ENCODE data around the gene NEBL.

NEBL gene

GRCh38 chr10:20822825-20823224, 74.3 kb downstream of the NEBL start:
- POLR2A ChIA-PET = no interaction called here
- TF ChIP-seq ZNF292 (tag by site-specific recombination; IDR thresholded peaks at IDR 0.05; ENCODE audit: borderline replicate concordance, low read depth) = no peak
- no peak for TF ChIP-seq ZNF19 (tag by site-specific recombination; IDR thresholded peaks at IDR 0.05; ENCODE audit: low read depth)
- no peak for TF ChIP-seq ZNF585B (tag by site-specific recombination; IDR thresholded peaks at IDR 0.05)
- no peak for TF ChIP-seq ZNF449 (tag by site-specific recombination; IDR thresholded peaks at IDR 0.05)
- no peak for TF ChIP-seq ZBTB10 (tag by site-specific recombination; IDR thresholded peaks at IDR 0.05)
- no peak for TF ChIP-seq ZNF211 (tag by site-specific recombination; IDR thresholded peaks at IDR 0.05; ENCODE audit: low read depth)
- no peak for TF ChIP-seq ZNF138 (tag by site-specific recombination; IDR thresholded peaks at IDR 0.05; ENCODE audit: borderline replicate concordance)
- no peak for TF ChIP-seq SCRT1 (tag by site-specific recombination; IDR thresholded peaks at IDR 0.05; ENCODE audit: borderline replicate concordance)
- no peak for TF ChIP-seq ZNF114 (tag by site-specific recombination; IDR thresholded peaks at IDR 0.05)
- TF ChIP-seq ZBTB26 (tag by site-specific recombination; optimal IDR thresholded peaks at IDR 0.05) = no peak
- no peak for TF ChIP-seq ZNF830 (tag by site-specific recombination; IDR thresholded peaks at IDR 0.05; ENCODE audit: low read depth)
- no peak for TF ChIP-seq MZF1 (tag by site-specific recombination; IDR thresholded peaks at IDR 0.05; ENCODE audit: borderline replicate concordance)
- no peak for TF ChIP-seq PRDM6 (tag by site-specific recombination; IDR thresholded peaks at IDR 0.05)
- H3K27ac ChIP-seq (ENCODE audit: extremely low read depth, low read depth, low read length) = no peak overlapping the region

DNA sequence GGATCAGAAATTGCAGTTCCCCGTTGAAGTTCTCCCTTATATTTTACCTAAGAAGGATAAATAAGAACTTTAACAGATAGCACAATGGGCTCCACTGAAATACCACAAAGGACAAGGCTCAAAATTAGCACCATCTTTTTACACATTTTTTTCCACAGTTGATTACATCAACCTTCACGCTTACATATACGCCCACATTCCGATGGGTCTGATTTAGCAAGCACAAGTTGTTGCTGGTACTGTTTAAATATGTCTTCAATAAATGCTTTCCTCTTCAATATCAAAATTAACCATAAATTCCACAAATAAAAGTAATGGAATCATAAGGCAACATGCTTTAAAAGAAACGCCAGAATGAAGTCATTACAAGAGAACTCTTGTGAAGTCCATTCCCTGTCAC, 79.5 kb downstream of the NEBL start:
- CTCF ChIA-PET = no interaction called here
- no peak for TF ChIP-seq KLF9 (tag by site-specific recombination; IDR thresholded peaks at IDR 0.05; ENCODE audit: low read depth)
- no peak for TF ChIP-seq ZNF10 (tag by site-specific recombination; IDR thresholded peaks at IDR 0.05)
- no peak for TF ChIP-seq ZNF16 (tag by site-specific recombination; IDR thresholded peaks at IDR 0.05; ENCODE audit: low read depth)
- TF ChIP-seq ZNF18 (tag by site-specific recombination; IDR thresholded peaks at IDR 0.05) = no peak
- TF ChIP-seq ZNF792 (tag by site-specific recombination; IDR thresholded peaks at IDR 0.05) = no peak
- no peak for TF ChIP-seq MZF1 (tag by site-specific recombination; IDR thresholded peaks at IDR 0.05; ENCODE audit: borderline replicate concordance)
- Histone ChIP-seq H3K4me3 (ENCODE audit: low read depth, low read length) (no peak overlapping the region), H3K9me3 (ENCODE audit: control insufficient read depth, insufficient read depth, low read depth, low read length) (no peaks in the 10 kb centered on the region), H3K4me1 (ENCODE audit: control insufficient read depth, insufficient read depth, low read length) (no peaks in the 10 kb centered on the region), H3K27ac (ENCODE audit: extremely low read depth, low read depth, low read length) (no peak overlapping the region), H3K36me3 (ENCODE audit: control insufficient read depth in 2 of 2, insufficient read depth in 1 of 2, low read length in 2 of 2) (no peaks in the 10 kb centered on the region)
- POLR2A ChIA-PET = no interaction called here

More at GRCh38 chr10:20822825-20823224, 74.3 kb downstream of the NEBL start:
- CTCF ChIA-PET = no interaction called here
- Histone ChIP-seq H3K36me3 (ENCODE audit: control insufficient read depth in 2 of 2, insufficient read depth in 1 of 2, low read length in 2 of 2) (peaks cover 0 to 3% of the 10 kb centered on the region in 2 experiments; a peak in 1 of 3 replicates), H3K4me1 (ENCODE audit: control insufficient read depth, insufficient read depth, low read length) (no peaks in the 10 kb centered on the region), H3K9me3 (ENCODE audit: control insufficient read depth, insufficient read depth, low read depth, low read length) (no peaks in the 10 kb centered on the region), H3K4me3 (ENCODE audit: low read depth, low read length) (no peak overlapping the region)

Data from HEK293 (cell line).